ENCODE data around the gene SYNE1. TPM values are rescaled to one million over a fixed set of nuclear protein-coding genes. Genes with fewer than 3 reads are reported as not detected.

The SYNE1 gene
- total RNA-seq, 1 experiment from 2014 or later = 6.5 TPM

DNA sequence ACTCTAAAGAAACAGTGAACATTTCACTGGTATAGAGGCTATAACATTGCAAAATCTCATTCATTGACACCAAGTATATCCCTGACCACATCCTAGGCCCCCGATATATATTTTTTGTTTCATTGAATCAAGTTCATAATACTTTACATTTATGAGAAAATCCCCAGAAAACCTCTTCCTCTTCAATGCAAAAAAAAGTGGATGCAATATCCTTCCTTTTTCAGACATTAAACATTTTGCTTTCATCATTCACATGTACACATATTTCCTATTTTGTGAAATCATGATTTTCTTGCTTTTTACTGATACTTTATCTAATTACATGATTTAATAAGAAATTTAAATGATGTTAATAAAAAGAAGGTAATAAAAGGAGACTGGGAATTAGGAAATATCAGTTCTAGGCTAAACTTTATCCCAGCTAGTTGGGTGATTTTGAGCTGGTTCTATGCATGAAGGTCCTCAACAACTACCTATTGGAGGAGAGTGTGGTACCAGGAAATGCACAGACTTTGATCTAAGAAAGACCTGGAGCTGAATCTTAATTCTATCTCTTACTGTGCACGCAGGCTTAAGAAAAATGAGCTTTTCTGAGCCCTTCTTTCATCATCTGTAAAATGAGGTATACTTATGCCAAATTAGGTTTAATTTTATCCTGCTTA, 4.9 kb downstream of the SYNE1 start:
- H3K9me3 Mint-ChIP-seq = no peaks in the 10 kb centered on the region
- DNase-seq (ENCODE audit: low spot score) = no peak
- no peaks in the 10 kb centered on the region for H3K36me3 Mint-ChIP-seq
- no peak overlapping the region for H3K4me3 Mint-ChIP-seq
- H3K27me3 Mint-ChIP-seq (ENCODE audit: low read depth) = peaks cover 27% of the 10 kb centered on the region
- H3K27ac Mint-ChIP-seq = no peak overlapping the region
- ChIA-PET CTCF (interaction anchor here (3.0 kb wide), 1 partner anchor 11 kb away, joined by 12 read pairs; no protein-coding TSS in a partner anchor), POLR2A (no interaction called here)
- peaks cover 12% of the 10 kb centered on the region for H3K4me1 Mint-ChIP-seq
- no peak for TF ChIP-seq FOXJ3 (CRISPR knock-in tag; IDR thresholded peaks at IDR 0.05; ENCODE audit: borderline replicate concordance)
- TF ChIP-seq ZNF219 (CRISPR knock-in tag; IDR thresholded peaks at IDR 0.05; ENCODE audit: borderline replicate concordance) = no peak
- TF ChIP-seq, protein P1, sequence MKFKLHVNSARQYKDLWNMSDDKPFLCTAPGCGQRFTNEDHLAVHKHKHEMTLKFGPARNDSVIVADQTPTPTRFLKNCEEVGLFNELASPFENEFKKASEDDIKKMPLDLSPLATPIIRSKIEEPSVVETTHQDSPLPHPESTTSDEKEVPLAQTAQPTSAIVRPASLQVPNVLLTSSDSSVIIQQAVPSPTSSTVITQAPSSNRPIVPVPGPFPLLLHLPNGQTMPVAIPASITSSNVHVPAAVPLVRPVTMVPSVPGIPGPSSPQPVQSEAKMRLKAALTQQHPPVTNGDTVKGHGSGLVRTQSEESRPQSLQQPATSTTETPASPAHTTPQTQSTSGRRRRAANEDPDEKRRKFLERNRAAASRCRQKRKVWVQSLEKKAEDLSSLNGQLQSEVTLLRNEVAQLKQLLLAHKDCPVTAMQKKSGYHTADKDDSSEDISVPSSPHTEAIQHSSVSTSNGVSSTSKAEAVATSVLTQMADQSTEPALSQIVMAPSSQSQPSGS (CRISPR knock-in tag; IDR thresholded peaks at IDR 0.05; ENCODE audit: borderline replicate concordance, low read depth) = no peak
- no peak for TF ChIP-seq OVOL2 (CRISPR knock-in tag; IDR thresholded peaks at IDR 0.05; ENCODE audit: borderline replicate concordance)
- TF ChIP-seq, protein P2, sequence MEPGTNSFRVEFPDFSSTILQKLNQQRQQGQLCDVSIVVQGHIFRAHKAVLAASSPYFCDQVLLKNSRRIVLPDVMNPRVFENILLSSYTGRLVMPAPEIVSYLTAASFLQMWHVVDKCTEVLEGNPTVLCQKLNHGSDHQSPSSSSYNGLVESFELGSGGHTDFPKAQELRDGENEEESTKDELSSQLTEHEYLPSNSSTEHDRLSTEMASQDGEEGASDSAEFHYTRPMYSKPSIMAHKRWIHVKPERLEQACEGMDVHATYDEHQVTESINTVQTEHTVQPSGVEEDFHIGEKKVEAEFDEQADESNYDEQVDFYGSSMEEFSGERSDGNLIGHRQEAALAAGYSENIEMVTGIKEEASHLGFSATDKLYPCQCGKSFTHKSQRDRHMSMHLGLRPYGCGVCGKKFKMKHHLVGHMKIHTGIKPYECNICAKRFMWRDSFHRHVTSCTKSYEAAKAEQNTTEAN (CRISPR knock-in tag; IDR thresholded peaks at IDR 0.05) = no peak
- TF ChIP-seq ZNF416 (CRISPR knock-in tag; IDR thresholded peaks at IDR 0.05) = no peak
- TF ChIP-seq, protein P3, sequence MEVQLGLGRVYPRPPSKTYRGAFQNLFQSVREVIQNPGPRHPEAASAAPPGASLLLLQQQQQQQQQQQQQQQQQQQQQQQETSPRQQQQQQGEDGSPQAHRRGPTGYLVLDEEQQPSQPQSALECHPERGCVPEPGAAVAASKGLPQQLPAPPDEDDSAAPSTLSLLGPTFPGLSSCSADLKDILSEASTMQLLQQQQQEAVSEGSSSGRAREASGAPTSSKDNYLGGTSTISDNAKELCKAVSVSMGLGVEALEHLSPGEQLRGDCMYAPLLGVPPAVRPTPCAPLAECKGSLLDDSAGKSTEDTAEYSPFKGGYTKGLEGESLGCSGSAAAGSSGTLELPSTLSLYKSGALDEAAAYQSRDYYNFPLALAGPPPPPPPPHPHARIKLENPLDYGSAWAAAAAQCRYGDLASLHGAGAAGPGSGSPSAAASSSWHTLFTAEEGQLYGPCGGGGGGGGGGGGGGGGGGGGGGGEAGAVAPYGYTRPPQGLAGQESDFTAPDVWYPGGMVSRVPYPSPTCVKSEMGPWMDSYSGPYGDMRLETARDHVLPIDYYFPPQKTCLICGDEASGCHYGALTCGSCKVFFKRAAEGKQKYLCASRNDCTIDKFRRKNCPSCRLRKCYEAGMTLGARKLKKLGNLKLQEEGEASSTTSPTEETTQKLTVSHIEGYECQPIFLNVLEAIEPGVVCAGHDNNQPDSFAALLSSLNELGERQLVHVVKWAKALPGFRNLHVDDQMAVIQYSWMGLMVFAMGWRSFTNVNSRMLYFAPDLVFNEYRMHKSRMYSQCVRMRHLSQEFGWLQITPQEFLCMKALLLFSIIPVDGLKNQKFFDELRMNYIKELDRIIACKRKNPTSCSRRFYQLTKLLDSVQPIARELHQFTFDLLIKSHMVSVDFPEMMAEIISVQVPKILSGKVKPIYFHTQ (CRISPR knock-in tag; IDR thresholded peaks at IDR 0.05) = no peak
- TF ChIP-seq, protein P4, sequence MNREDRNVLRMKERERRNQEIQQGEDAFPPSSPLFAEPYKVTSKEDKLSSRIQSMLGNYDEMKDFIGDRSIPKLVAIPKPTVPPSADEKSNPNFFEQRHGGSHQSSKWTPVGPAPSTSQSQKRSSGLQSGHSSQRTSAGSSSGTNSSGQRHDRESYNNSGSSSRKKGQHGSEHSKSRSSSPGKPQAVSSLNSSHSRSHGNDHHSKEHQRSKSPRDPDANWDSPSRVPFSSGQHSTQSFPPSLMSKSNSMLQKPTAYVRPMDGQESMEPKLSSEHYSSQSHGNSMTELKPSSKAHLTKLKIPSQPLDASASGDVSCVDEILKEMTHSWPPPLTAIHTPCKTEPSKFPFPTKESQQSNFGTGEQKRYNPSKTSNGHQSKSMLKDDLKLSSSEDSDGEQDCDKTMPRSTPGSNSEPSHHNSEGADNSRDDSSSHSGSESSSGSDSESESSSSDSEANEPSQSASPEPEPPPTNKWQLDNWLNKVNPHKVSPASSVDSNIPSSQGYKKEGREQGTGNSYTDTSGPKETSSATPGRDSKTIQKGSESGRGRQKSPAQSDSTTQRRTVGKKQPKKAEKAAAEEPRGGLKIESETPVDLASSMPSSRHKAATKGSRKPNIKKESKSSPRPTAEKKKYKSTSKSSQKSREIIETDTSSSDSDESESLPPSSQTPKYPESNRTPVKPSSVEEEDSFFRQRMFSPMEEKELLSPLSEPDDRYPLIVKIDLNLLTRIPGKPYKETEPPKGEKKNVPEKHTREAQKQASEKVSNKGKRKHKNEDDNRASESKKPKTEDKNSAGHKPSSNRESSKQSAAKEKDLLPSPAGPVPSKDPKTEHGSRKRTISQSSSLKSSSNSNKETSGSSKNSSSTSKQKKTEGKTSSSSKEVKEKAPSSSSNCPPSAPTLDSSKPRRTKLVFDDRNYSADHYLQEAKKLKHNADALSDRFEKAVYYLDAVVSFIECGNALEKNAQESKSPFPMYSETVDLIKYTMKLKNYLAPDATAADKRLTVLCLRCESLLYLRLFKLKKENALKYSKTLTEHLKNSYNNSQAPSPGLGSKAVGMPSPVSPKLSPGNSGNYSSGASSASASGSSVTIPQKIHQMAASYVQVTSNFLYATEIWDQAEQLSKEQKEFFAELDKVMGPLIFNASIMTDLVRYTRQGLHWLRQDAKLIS (CRISPR knock-in tag; IDR thresholded peaks at IDR 0.05; ENCODE audit: borderline replicate concordance) = no peak
- TF ChIP-seq, protein P5, sequence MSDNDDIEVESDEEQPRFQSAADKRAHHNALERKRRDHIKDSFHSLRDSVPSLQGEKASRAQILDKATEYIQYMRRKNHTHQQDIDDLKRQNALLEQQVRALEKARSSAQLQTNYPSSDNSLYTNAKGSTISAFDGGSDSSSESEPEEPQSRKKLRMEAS (CRISPR knock-in tag; IDR thresholded peaks at IDR 0.05) = no peak
- TF ChIP-seq, protein P6, sequence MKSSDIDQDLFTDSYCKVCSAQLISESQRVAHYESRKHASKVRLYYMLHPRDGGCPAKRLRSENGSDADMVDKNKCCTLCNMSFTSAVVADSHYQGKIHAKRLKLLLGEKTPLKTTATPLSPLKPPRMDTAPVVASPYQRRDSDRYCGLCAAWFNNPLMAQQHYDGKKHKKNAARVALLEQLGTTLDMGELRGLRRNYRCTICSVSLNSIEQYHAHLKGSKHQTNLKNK (CRISPR knock-in tag; IDR thresholded peaks at IDR 0.05) = no peak
- TF ChIP-seq NFE2L1 (CRISPR knock-in tag; IDR thresholded peaks at IDR 0.05) = no peak
- TF ChIP-seq, protein P7, sequence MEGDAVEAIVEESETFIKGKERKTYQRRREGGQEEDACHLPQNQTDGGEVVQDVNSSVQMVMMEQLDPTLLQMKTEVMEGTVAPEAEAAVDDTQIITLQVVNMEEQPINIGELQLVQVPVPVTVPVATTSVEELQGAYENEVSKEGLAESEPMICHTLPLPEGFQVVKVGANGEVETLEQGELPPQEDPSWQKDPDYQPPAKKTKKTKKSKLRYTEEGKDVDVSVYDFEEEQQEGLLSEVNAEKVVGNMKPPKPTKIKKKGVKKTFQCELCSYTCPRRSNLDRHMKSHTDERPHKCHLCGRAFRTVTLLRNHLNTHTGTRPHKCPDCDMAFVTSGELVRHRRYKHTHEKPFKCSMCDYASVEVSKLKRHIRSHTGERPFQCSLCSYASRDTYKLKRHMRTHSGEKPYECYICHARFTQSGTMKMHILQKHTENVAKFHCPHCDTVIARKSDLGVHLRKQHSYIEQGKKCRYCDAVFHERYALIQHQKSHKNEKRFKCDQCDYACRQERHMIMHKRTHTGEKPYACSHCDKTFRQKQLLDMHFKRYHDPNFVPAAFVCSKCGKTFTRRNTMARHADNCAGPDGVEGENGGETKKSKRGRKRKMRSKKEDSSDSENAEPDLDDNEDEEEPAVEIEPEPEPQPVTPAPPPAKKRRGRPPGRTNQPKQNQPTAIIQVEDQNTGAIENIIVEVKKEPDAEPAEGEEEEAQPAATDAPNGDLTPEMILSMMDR (IDR thresholded peaks at IDR 0.05) = no peak
- TF ChIP-seq, protein P8, sequence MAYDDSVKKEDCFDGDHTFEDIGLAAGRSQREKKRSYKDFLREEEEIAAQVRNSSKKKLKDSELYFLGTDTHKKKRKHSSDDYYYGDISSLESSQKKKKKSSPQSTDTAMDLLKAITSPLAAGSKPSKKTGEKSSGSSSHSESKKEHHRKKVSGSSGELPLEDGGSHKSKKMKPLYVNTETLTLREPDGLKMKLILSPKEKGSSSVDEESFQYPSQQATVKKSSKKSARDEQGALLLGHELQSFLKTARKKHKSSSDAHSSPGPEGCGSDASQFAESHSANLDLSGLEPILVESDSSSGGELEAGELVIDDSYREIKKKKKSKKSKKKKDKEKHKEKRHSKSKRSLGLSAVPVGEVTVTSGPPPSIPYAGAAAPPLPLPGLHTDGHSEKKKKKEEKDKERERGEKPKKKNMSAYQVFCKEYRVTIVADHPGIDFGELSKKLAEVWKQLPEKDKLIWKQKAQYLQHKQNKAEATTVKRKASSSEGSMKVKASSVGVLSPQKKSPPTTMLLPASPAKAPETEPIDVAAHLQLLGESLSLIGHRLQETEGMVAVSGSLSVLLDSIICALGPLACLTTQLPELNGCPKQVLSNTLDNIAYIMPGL (CRISPR knock-in tag; IDR thresholded peaks at IDR 0.05) = no peak
- TF ChIP-seq, protein P9, sequence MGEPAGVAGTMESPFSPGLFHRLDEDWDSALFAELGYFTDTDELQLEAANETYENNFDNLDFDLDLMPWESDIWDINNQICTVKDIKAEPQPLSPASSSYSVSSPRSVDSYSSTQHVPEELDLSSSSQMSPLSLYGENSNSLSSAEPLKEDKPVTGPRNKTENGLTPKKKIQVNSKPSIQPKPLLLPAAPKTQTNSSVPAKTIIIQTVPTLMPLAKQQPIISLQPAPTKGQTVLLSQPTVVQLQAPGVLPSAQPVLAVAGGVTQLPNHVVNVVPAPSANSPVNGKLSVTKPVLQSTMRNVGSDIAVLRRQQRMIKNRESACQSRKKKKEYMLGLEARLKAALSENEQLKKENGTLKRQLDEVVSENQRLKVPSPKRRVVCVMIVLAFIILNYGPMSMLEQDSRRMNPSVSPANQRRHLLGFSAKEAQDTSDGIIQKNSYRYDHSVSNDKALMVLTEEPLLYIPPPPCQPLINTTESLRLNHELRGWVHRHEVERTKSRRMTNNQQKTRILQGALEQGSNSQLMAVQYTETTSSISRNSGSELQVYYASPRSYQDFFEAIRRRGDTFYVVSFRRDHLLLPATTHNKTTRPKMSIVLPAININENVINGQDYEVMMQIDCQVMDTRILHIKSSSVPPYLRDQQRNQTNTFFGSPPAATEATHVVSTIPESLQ (CRISPR knock-in tag; IDR thresholded peaks at IDR 0.05) = no peak
- TF ChIP-seq SMAD4 (CRISPR knock-in tag; IDR thresholded peaks at IDR 0.05) = no peak
- TF ChIP-seq NFATC4 (CRISPR knock-in tag; IDR thresholded peaks at IDR 0.05) = no peak
- no peak for ATAC-seq

Measured in WTC11 (cell line).